NCI-H2107 (cell line): ENCODE data around the gene LIM2.

Experiments used
- DNase-seq: peaks from one replicate; lab custom pipeline; 2025; lab: John Stamatoyannopoulos, UW

The LIM2 gene

DNA sequence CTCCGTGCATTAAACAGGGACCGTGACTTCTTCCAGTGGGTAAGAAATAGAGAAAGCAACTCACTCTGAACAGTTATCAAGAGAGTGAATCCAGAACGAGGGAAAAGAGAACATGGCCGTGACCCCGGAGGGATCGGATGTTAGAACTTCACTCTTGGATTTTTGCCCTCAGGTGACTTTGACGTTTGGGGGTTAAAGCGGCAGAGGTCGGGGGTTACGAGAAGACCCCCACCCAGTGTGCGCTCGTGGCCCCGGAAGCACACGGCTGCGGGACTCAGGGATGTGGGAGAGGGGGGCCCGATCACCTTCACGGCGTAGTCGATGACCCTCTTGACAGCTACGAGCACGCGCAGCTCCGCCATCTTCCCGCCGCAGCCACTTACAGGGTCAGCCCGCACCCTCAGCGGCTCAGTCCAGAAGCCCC lies 21.8 kb downstream of the LIM2 start, which contains the start of gene ETFB:
Gene ETFB (minus strand): TSS at position 424 of the 424 bp plus-strand sequence. CDS start 62 bp downstream, at position 362.
- no peak for DNase-seq

DNA sequence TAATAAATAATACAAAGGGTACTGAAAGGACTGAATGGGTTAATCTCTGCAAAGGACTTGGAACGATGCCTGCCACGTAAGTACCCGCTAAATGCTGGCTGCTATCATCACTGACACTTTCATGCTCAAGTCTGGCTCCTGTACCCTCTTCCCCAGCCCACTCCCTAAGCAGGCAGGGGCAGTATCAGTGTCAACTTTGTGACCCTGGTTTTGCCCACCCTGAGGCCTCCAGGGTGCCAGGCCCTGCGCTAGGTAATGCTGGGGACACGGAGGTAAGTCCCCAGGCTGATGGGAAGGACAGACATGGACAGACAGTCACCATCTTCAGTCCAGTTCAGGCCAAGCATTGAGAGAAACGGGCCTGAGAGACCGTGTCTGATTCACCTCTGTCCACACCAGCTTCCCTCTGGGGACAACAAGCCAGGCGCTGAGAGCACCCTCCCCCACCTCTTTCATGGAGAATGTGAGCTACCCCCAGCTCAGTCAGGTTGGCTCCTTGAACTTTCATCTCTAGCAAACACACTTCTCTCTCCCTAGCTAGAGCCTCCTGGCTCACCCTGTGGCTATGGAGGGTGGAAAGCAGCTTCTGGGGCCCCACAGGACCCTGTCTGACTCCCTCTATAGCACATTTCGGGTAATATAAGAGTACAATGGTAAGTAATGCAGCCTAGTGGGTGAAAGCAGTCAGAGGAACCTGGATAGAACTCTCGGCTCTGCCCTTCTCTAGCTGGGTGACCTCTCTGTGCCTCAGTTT lies 22.4 kb downstream of the LIM2 start:
- DNase-seq: no peak

DNA sequence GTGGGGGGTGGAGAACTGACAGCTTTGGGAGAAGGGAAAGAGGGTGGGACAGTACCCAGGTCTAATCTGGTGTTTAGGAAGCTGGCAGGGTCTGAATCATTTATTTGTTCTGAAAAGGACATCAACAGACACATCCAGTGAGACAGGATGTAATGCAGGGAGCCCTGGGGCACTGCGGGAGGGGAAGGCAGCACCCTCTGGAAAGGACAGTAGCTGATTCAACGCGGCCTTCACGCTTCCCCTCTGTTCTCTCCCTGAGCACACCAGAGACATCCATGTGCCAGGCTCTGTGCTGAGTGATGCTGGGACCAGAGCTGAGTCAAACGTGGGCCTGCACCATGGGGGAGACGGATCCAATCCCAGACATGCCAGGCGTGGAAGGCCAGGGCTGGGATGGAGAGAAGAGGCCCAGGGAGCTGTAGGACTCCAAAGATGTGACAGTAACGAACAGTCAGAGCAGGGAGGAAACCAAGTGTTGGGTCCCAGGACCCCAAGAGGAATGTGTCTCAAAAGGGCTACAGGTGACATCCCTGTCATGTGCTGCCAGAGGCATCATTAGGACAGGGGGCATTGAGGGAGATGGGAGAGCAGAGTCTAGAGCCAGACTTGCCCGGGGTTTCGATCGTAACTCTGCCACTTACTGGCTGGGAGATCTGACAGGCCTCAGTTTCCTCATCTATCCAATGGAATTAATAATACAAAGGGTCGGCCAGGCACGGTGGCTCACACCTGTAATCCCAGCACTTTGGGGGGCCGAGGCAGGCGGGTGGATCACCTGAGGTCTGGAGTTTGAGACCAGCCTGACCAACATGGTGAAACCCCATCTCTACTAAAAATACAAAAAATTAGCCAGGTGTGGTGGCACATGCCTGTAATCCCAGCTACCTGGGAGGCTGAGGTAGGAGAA lies 23.3 kb downstream of the LIM2 start:
- no peak for DNase-seq

DNA sequence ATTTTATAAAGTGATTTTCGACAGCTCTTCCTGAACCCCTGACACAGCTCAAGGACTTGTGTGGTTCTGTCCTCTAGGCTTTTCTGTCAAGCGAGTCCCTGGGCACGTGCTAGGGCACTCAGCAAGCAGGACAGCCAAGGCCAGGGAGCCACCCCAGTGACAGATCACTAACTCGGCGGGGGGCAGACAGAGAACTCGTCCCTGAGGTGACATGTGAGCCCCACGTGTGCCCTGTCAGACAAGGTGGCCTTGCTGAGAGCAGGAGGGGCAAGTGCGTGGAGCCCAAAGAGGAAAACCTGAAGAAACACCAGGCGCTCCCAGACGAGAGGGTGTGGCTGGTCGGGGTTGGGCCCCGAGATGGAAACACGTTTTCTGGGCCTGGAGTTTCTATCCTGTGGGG lies 26.5 kb downstream of the LIM2 start:
- DNase-seq: no peak

DNA sequence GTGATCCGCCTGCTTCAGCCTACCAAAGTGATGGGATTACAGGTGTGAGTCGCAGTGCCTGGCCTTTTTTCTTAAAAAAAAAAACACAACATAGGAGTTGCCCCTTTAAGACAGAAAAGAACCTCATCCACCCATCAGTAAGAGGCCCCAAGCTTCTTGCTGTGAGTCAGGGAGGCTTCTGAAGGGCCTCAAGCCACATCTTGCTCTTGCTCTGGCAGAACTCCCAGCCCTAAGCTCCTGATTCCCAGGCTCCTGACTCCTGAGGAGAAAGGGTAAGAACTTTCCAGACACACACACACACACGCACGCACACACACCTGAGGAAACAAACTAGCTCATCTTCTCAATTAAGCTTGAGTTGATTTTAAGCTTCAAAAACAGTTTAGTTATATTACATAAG lies 28.5 kb downstream of the LIM2 start:
- no peak for DNase-seq

DNA sequence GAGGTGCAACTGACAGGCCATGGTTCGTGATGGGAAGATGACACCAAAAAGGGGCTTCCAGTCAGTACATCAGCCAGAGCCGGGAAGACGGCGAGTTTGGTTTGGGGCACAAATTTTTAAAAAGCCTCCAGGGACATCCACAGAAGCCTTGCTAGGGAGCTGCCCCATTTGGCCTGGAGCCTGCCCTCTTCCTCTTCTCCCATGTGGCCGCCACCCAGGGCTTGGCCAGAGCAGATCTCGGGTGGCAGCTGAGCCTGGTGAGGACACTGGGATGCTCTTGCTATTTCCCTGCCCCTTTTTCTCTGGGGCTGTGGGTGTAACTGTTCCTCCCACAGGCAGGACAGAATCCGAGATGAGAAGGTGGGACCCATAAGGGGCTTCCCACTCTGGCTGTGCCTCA lies 29.8 kb downstream of the LIM2 start:
- DNase-seq: no peak

DNA sequence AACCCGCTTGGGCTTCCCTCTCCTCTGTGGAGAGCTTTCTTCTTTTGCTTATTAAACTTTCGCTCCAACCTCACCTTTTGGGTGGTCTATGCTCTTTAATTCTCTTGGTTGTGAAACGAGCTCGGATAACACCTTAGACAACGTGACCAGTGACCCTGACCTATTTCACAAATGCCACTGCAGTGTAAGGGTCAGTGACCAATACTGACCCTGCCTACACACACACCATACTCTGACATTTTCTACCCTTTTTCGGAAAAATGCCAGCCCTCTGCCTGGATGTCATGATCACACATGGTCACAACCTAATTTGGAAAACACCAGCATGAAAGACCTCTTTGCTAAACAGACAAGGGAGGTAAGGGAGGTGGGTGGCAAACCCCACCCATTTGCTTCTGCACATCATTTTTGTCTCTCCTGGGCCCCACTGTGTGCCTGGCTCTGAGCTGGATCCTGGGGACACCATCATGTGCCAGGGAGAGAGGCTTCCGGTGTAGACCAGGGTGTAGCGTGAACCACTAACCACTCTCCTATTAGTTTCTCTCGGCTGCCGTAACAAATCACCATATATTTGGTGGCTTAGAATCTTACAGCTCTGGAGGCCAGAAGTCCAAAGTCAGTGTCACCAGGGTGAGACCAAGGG lies 31.5 kb downstream of the LIM2 start:
- DNase-seq: no peak

DNA sequence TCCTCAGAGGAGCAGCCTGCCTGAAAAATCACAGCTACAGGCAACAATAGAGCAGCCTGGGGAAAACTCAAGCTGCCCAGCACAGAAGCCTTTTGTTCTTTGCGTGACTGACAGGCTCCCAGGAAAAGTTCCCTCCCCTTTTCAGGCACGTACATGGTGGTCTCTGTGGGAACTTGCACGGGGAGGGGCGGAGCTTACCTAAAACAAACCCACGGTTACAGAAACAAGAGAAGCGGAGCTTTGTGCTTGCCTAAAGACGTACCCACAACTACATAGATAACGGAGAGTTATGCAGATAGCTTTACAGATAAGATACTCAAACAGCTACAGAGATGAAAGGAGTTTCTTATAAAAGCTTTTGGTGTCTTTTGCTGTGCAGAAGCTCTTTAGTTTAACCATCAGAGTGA lies 33.0 kb downstream of the LIM2 start:
- no peak for DNase-seq

DNA sequence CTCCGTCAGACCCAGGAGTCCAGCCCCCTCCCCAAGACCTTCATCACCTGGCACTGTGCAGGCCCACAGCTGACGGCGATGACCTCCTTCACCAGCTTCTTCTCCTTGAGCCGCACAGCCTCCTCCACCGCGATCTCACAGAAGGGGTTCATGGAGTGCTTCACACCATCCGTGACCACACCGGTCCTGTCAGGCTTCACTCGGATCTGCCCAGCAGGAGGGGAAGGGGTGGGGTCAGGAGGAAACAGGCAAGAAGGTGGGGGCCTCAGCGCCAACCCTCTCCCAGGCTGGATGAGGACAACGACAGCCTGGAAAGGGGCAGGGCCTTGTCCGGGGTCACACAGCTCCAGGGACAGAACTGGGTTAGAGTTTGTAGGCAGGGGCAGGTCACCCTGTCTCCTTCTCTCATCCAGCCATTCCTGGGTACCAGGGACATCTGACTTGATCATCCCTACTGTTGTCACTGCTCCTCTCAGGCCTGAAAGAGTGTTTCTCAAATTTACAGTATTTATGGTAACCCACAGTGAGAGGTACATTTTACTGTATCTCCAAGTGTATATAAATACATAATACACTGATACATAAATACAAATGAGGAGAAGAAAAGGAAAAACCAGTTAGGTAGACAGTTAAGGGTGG lies 33.6 kb downstream of the LIM2 start:
- DNase-seq: no peak

DNA sequence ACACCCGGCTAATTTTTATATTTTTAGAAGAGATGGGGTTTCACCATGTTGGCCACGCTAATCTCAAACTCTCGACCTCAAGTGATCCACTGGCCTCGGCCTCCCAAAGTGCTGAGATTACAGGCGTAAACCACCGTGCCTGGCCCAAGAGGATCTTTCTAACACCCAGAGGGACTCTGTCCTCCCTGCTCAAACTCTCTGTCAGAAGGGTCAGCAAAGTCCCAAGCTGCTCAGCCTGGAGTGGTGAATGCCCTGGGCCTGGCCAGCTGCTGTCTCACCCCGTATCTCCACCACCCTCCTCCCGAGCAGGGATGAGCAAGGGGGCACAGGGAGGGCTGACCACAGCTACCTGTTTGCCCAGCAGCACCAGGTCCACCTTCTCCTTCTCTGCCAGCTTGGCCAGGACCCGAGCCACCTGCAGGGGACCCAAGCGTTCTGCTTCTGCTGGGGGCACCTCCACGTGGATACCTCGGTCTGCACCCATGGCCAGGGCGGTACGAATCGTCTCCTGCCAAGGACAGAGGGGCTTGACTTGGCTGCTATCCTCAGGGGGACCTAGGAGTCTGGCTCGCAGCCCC lies 34.9 kb downstream of the LIM2 start:
- no peak for DNase-seq

DNA sequence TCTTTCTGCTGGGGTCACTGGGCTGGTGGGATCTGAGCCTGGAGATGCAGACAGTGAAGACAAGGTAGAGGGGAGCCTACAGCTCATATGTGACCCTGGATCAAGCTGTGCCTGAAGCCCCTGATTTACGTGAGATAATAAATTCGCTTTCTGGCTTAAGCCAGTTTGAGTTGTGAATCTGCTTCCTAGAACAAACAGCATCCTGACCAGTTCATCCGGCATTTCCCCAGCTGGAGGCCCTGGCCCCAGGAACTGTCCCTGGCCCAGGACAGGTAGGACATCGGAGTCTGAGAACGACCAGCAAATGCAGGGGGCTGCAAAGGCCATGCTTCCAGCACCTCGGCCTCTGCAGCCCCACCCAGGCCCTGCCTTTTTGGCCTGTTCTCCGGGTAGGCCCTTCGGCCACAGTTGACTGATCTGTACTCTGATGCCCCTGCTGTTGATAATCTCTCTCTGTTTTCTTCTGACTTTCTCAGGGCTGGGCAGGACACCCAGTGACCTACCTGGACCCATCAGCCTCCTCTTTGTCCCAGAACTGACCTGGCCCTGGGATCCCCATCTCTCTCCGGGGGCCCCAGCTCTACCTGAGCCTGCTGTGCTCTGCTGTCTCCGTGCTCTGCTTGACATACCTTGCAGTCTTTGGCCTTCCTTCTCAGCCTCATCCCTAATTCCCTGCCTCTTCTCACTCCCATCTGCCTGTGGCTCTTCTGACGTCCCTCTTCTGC lies 36.3 kb downstream of the LIM2 start:
- no peak for DNase-seq

DNA sequence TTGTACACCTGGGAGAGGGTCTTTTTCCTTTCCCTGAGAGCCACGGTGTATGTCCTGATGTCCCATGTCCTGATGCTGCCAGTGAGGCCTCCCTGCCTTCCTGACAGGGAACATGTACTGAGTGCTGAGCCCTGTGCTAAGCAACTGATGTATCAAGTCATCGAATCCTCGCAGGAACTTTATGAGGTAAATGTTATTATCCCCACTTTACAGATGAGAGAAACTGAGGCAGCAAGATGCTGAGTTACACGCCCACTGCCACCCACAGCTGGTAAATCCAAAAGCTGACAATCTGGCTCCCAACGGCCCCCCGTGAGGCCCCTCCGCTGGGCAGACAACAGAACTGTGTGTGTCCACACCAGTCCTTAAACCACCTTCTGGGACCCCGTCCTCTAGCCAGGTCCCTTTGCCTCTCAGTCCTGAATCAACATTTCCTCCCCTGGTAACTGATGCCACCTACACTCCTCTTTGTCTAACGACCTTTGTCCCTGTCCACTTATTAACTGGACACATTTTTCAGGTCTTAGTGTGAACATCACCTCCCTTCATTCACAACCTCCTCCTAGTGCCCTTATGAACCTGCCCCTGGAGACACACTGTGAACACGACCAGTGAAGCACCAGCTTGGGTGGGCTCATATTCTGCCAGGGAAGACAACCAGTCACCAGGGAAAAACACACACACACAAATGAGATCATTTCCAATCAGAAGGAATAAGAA lies 40.4 kb downstream of the LIM2 start:
- DNase-seq: no peak

DNA sequence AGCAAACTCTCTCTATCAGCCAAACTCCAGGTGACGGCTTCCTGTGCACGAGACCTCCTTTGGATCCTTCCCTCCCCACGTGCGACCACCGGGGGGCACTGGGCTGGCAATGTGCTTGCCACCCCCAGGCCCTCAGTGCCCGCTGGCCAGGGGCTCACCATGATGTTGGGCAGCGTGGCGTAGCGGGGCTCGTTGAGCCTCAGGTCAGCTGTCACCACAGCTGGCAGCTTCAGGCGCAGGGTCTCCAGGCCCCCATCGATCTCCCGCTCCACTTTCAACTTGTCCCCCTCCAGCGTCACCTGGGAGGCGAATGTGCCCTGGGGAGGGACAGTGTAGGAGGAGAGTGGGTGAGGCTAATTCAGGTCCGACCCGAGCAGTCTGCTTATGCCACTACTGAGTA lies 41.0 kb downstream of the LIM2 start:
- DNase-seq: no peak

DNA sequence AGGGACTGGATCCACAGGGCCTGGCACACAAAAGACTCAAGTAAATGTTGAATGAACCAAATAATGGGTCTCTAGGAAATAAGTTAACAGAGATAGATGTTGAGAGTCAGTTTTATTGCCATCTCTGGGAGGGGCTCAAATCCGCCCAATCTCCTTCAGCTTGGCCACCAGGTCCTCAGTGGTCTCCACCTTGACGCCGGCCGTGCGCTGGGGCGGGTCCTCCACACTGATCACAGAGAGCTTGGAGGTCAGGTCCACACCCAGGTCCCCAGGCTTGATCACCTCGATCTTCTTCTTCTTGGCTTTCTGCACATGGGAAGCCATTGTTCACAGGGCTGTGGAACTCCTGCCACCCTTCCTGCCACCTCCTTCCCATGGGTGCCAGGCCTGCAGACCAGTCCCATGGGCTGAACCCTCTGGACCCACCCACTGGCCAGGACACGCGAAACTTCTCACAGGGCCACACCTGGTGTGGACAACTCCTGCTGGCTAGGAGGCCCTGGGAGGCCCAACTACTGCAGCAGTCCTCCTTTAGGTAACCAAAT lies 42.6 kb downstream of the LIM2 start:
- DNase-seq: no peak

DNA sequence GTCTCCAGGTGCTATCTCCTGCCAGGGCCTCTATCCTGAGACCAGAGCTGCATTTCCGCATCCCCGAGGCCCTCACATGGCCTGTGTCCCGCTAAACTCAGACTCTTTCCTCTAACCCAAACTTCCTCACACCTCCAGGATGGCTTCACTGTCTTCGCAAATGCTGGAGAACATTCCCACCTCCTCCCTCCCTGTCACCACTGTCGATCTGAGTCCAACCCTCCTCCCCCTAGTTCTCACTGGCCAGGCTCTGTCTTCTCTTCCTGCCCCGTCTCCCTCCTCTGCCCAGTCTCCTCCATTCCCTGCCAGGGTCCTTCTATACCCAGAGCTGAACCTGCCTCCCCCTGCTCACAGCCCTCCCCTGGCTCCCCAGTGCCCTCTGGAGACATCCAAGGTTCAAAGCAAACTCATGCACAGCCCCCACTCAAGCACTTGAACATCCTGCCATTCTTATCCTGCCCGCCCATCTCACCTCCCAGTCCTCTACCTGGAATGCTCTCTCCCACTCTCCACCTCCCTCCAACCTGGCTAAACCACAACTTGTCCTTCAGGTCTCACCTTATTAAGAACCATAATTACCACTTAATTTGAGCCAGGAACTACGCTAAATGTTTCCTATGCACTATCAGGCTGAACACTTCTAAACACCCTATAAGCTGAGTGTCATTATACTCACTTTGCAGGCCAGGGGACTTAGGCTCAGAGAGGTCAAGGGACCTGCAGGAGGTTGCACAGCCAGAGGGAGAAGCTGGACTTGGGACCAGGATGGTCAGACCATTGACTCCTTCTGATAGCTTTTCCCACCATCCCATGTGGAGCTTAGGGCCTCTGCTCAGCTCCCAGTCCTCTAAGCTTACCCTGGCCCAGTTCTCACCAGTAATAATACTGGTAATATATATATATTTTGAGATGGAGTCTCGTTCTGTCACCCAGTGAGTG lies 44.9 kb downstream of the LIM2 start:
- DNase-seq: no peak

DNA sequence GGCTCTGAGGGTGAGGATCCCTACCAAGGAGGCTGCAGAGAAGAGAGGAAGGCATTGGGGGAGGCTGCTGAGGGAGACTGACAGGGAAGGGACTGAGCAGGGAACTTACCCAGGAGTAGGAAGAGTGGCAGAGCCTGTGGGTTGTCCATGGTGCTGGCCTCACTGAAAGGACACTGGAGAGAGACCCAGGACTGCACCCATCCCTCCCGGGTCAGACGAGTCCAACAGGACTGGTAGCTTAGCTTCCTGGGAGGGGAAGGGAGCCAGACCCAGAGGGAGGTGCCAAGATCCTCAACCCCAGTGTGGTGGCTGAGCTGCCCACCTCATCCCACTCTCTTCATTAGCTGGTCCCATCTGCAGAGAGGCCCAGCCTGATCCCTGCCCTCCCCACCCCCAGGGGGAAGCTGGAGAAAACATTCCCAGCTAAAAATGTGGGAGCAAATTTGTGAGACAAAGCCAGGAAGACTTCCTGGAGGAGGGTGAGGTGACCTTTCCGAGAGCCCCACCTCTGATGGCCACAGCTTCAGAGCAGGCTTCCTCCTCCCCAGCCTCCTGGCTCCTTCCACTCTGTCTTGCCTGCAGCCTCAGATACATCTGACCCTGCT lies 45.7 kb downstream of the LIM2 start, which contains the start of gene VSIG10L:
Gene VSIG10L (minus strand): TSS at position 164 of the 605 bp plus-strand sequence. CDS start 15 bp downstream, at position 149.
- DNase-seq: no peak

DNA sequence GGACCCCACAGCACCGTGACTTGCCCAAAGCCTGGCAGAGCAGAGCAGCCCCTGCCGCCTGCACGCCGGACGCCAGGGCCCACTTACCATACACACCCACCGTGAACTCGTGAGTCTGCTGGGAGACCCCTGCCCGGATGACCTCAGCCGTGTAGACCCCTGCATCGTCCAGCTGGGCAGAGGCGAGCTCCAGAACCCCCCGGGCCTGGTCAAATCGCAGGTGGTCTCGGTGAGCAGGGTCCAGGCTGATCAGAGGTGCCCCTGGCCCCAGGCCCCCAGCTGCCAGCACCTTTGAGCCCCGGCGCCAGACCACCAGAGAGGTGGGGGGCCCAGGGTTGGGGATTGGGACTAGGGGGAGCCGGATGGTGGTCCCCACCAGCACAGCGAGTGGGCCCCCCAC lies 46.7 kb downstream of the LIM2 start:
- DNase-seq: no peak
